ENCODE measurements around the gene CMPK2.
A peak's percentile ranks its signal among the peaks of the same experiment; 100 is the strongest.

Gene CMPK2

GRCh38 chr2:6893876-6894482 is 28.3 kb upstream of the CMPK2 start:
- CTCF ChIA-PET = interaction anchor here (0.7 to 6.0 kb wide), 5 partner anchors 22 to 151 kb away, joined by 3 to 51 read pairs (median 4); no protein-coding TSS in a partner anchor
- no peak overlapping the region for H3K27ac Mint-ChIP-seq
- no peak for DNase-seq
- no peak overlapping the region for H3K4me3 Mint-ChIP-seq
- peaks cover 32% of the 10 kb centered on the region for H3K36me3 Mint-ChIP-seq
- peaks cover 15% of the 10 kb centered on the region for H3K4me1 Mint-ChIP-seq
- H3K27me3 Mint-ChIP-seq = no peaks in the 10 kb centered on the region
- no peaks in the 10 kb centered on the region for H3K9me3 Mint-ChIP-seq

GRCh38 chr2:6888724-6889123 is 23.0 kb upstream of the CMPK2 start:
- CTCF ChIA-PET = interaction anchor here (1.2 to 1.5 kb wide), 3 partner anchors 11 to 155 kb away, joined by 3 to 4 read pairs (median 3); partner anchors contain the start of genes CMPK2 and RSAD2
- Mint-ChIP-seq H3K27ac (no peak overlapping the region), H3K4me3 (no peak overlapping the region), H3K27me3 (peaks cover 4% of the 10 kb centered on the region), H3K36me3 (peaks cover 37% of the 10 kb centered on the region), H3K4me1 (peaks cover 5% of the 10 kb centered on the region), H3K9me3 (no peaks in the 10 kb centered on the region)
- DNase-seq = no peak

- H3K4me1 Mint-ChIP-seq = peaks cover 5% of the 10 kb centered on the region
- no peak for DNase-seq
- CTCF ChIA-PET = interaction anchor here (1.0 to 1.6 kb wide), 5 partner anchors 9 to 156 kb away, joined by 3 to 9 read pairs (median 3); partner anchors contain the start of genes CMPK2 and RSAD2
- H3K27me3 Mint-ChIP-seq = peaks cover 4% of the 10 kb centered on the region
- H3K9me3 Mint-ChIP-seq = no peaks in the 10 kb centered on the region
- H3K27ac Mint-ChIP-seq = no peak overlapping the region
- no peak overlapping the region for H3K4me3 Mint-ChIP-seq
- H3K36me3 Mint-ChIP-seq = peaks cover 40% of the 10 kb centered on the region
Observed at GRCh38 chr2:6887751-6888192, 22.1 kb upstream of the CMPK2 start.

GRCh38 chr2:6885968-6886367 is 20.3 kb upstream of the CMPK2 start:
- H3K4me3 Mint-ChIP-seq = no peak overlapping the region
- peaks cover 20% of the 10 kb centered on the region for H3K4me1 Mint-ChIP-seq

GRCh38 chr2:6885551-6885950 is 19.8 kb upstream of the CMPK2 start:
- H3K27ac Mint-ChIP-seq = no peak overlapping the region
- peaks cover 8% of the 10 kb centered on the region for H3K27me3 Mint-ChIP-seq
- peaks cover 50% of the 10 kb centered on the region for H3K36me3 Mint-ChIP-seq
- no peaks in the 10 kb centered on the region for H3K9me3 Mint-ChIP-seq
- H3K4me1 Mint-ChIP-seq = peaks cover 23% of the 10 kb centered on the region
- no peak overlapping the region for H3K4me3 Mint-ChIP-seq
- CTCF ChIA-PET = interaction anchor here (0.6 to 1.0 kb wide), 3 partner anchors 12 to 33 kb away, joined by 3 read pairs; no protein-coding TSS in a partner anchor
- no peak for DNase-seq

More at GRCh38 chr2:6885968-6886367, 20.3 kb upstream of the CMPK2 start:
- H3K27ac Mint-ChIP-seq = no peak overlapping the region
- H3K27me3 Mint-ChIP-seq = peaks cover 8% of the 10 kb centered on the region
- CTCF ChIA-PET = interaction anchor here (0.8 to 1.0 kb wide), 2 partner anchors 19 to 32 kb away, joined by 3 read pairs; no protein-coding TSS in a partner anchor
- H3K36me3 Mint-ChIP-seq = peaks cover 49% of the 10 kb centered on the region
- no peak for DNase-seq
- H3K9me3 Mint-ChIP-seq = no peaks in the 10 kb centered on the region

- DNase-seq = no peak
- H3K27ac Mint-ChIP-seq = no peak overlapping the region
- H3K36me3 Mint-ChIP-seq = peaks cover 35% of the 10 kb centered on the region
- CTCF ChIA-PET = no interaction called here
- H3K9me3 Mint-ChIP-seq = no peaks in the 10 kb centered on the region
- peaks cover 8% of the 10 kb centered on the region for H3K27me3 Mint-ChIP-seq
- peaks cover 41% of the 10 kb centered on the region for H3K4me1 Mint-ChIP-seq
- H3K4me3 Mint-ChIP-seq = no peak overlapping the region
Observed at GRCh38 chr2:6883448-6884122, 17.9 kb upstream of the CMPK2 start.

GRCh38 chr2:6881516-6881915 is 15.8 kb upstream of the CMPK2 start:
- no peak for DNase-seq
- Mint-ChIP-seq H3K9me3 (no peaks in the 10 kb centered on the region), H3K4me1 (peaks cover 59% of the 10 kb centered on the region), H3K36me3 (peaks cover 32% of the 10 kb centered on the region), H3K4me3 (peak overlapping the region; percentile 61), H3K27me3 (peaks cover 8% of the 10 kb centered on the region), H3K27ac (no peak overlapping the region)
- CTCF ChIA-PET = interaction anchor here (6.5 kb wide), 1 partner anchor 15 kb away, joined by 116 read pairs; the partner anchor contains the start of gene CMPK2

GRCh38 chr2:6881046-6881445 is 15.3 kb upstream of the CMPK2 start:
- Mint-ChIP-seq H3K4me3 (peak overlapping the region; percentile 61), H3K27me3 (peaks cover 8% of the 10 kb centered on the region), H3K4me1 (peaks cover 63% of the 10 kb centered on the region), H3K27ac (peak overlapping the region; percentile 83), H3K36me3 (peaks cover 32% of the 10 kb centered on the region), H3K9me3 (no peaks in the 10 kb centered on the region)
- DNase-seq = no peak
- CTCF ChIA-PET = interaction anchor here (1.9 to 6.5 kb wide), 2 partner anchors 14 to 16 kb away, joined by 9 to 116 read pairs; partner anchors contain the start of gene CMPK2

GRCh38 chr2:6880200-6880733 is 14.6 kb upstream of the CMPK2 start:
- CTCF ChIA-PET = interaction anchor here (1.4 to 6.5 kb wide), 4 partner anchors 14 to 33 kb away, joined by 3 to 116 read pairs (median 7); partner anchors contain the start of gene CMPK2

GRCh38 chr2:6879011-6879410 is 13.3 kb upstream of the CMPK2 start:
- H3K4me3 Mint-ChIP-seq = peak overlapping the region; percentile 69
- peaks cover 69% of the 10 kb centered on the region for H3K4me1 Mint-ChIP-seq
- H3K36me3 Mint-ChIP-seq = peaks cover 24% of the 10 kb centered on the region
- peaks cover 1% of the 10 kb centered on the region for H3K9me3 Mint-ChIP-seq
- H3K27me3 Mint-ChIP-seq = peaks cover 5% of the 10 kb centered on the region
- H3K27ac Mint-ChIP-seq = peak overlapping the region; percentile 87
- CTCF ChIA-PET = interaction anchor here (0.8 to 6.5 kb wide), 9 partner anchors 12 to 166 kb away, joined by 3 to 116 read pairs (median 5); partner anchors contain the start of genes CMPK2 and RNF144A
- no peak for DNase-seq

More at GRCh38 chr2:6880200-6880733, 14.6 kb upstream of the CMPK2 start:
- Mint-ChIP-seq H3K4me1 (peaks cover 70% of the 10 kb centered on the region), H3K4me3 (peak overlapping the region; percentile 76), H3K9me3 (no peaks in the 10 kb centered on the region), H3K27ac (peak overlapping the region; percentile 95), H3K36me3 (peaks cover 30% of the 10 kb centered on the region), H3K27me3 (peaks cover 8% of the 10 kb centered on the region)
- DNase-seq = peak; percentile 41

GRCh38 chr2:6878549-6878948 is 12.8 kb upstream of the CMPK2 start:
- peaks cover 71% of the 10 kb centered on the region for H3K4me1 Mint-ChIP-seq

GRCh38 chr2:6877402-6878304 is 11.9 kb upstream of the CMPK2 start, which contains the start of gene RSAD2:
RSAD2 (plus strand) TSS chr2:6877777; CDS start chr2:6877801, 24 bp downstream.
- peak within 1 kb of the TSS; percentile 87 for H3K27ac Mint-ChIP-seq
- DNase-seq = peak; percentile 57
- peaks cover 4% of the 10 kb centered on the region for H3K9me3 Mint-ChIP-seq
- CTCF ChIA-PET = interaction anchor here (0.8 to 6.5 kb wide), 12 partner anchors 10 to 167 kb away, joined by 3 to 116 read pairs (median 4); partner anchors contain the start of genes CMPK2 and RNF144A
- peaks cover 17% of the 10 kb centered on the region for H3K36me3 Mint-ChIP-seq
- H3K4me1 Mint-ChIP-seq = peaks cover 80% of the 10 kb centered on the region
- peak within 1 kb of the TSS; percentile 74 for H3K4me3 Mint-ChIP-seq
- peaks cover 4% of the 10 kb centered on the region for H3K27me3 Mint-ChIP-seq

More at GRCh38 chr2:6878549-6878948, 12.8 kb upstream of the CMPK2 start:
- Mint-ChIP-seq H3K36me3 (peaks cover 23% of the 10 kb centered on the region), H3K9me3 (peaks cover 4% of the 10 kb centered on the region), H3K27ac (peak overlapping the region; percentile 87), H3K4me3 (peak overlapping the region; percentile 69), H3K27me3 (peaks cover 4% of the 10 kb centered on the region)
- DNase-seq = no peak
- CTCF ChIA-PET = interaction anchor here (0.8 to 6.5 kb wide), 9 partner anchors 12 to 166 kb away, joined by 3 to 116 read pairs (median 5); partner anchors contain the start of genes CMPK2 and RNF144A

GRCh38 chr2:6876309-6876708 is 10.6 kb upstream of the CMPK2 start:
- peaks cover 10% of the 10 kb centered on the region for H3K36me3 Mint-ChIP-seq
- DNase-seq = no peak
- peaks cover 4% of the 10 kb centered on the region for H3K9me3 Mint-ChIP-seq
- H3K27ac Mint-ChIP-seq = no peak overlapping the region
- no peaks in the 10 kb centered on the region for H3K27me3 Mint-ChIP-seq
- CTCF ChIA-PET = interaction anchor here (6.5 kb wide), 1 partner anchor 10 kb away, joined by 116 read pairs; the partner anchor contains the start of gene CMPK2
- H3K4me1 Mint-ChIP-seq = peaks cover 77% of the 10 kb centered on the region
- H3K4me3 Mint-ChIP-seq = no peak overlapping the region
